H9 (cell line): Measurements from ENCODE around the gene CCDC154. TPM values are rescaled to one million over a fixed set of nuclear protein-coding genes. Genes with fewer than 3 reads are reported as not detected.

Source experiments
- DNase-seq: peaks from one replicate; pipeline ENCODE4 v3.0.0-alpha.2; 2017
- H2AFZ ChIP-seq: one replicate; pipeline ENCODE4 v1.6.1; 2013; ENCODE audit warnings: mild to moderate bottlenecking, low read length, control low read depth, moderate library complexity
- H2AK5ac ChIP-seq: 2 replicates; pipeline ENCODE4 v1.6.1; 2013; ENCODE audit warnings: low read length, control low read depth, mixed read lengths; ENCODE audit not compliant: insufficient read length
- H2BK120ac ChIP-seq: one replicate; pipeline ENCODE4 v1.6.1; 2013; ENCODE audit warnings: low read depth, mild to moderate bottlenecking, low read length, control low read depth, inconsistent platforms; ENCODE audit not compliant: poor library complexity, severe bottlenecking
- H2BK12ac ChIP-seq: 2 replicates; pipeline ENCODE4 v1.6.1; 2013; ENCODE audit warnings: low read length, control low read depth, mixed read lengths, low read depth; ENCODE audit not compliant: insufficient read length
- H2BK15ac ChIP-seq: 2 replicates; pipeline ENCODE4 v1.6.1; 2013; ENCODE audit warnings: low read depth, low read length, control low read depth
- H2BK20ac ChIP-seq: one replicate; pipeline ENCODE4 v1.6.1; 2013; ENCODE audit warnings: low read depth, mild to moderate bottlenecking, low read length, control low read depth, inconsistent platforms; ENCODE audit not compliant: poor library complexity, severe bottlenecking
- H2BK5ac ChIP-seq: 2 replicates; pipeline ENCODE4 v1.6.1; 2013; ENCODE audit warnings: low read length, control low read depth, mixed read lengths; ENCODE audit not compliant: insufficient read length
- H3K14ac ChIP-seq: 2 replicates; pipeline ENCODE4 v1.6.1; 2013; ENCODE audit warnings: low read length, control low read depth; ENCODE audit not compliant: insufficient read depth
- H3K18ac ChIP-seq: 2 replicates; pipeline ENCODE4 v1.6.1; 2013; ENCODE audit warnings: low read depth, mild to moderate bottlenecking, mixed read lengths, low read length, control low read depth; ENCODE audit not compliant: insufficient read length
- H3K23ac ChIP-seq: 2 replicates; pipeline ENCODE4 v1.6.1; 2013; ENCODE audit warnings: low read length, control low read depth, mixed read lengths, low read depth; ENCODE audit not compliant: insufficient read length
- H3K23me2 ChIP-seq: 2 replicates; pipeline ENCODE4 v1.6.1; 2013; ENCODE audit warnings: low read depth, mild to moderate bottlenecking, mixed read lengths, low read length, control low read depth; ENCODE audit not compliant: insufficient read length, poor library complexity, severe bottlenecking
- H3K27ac ChIP-seq: 2 replicates; pipeline ENCODE4 v1.5.1; 2013; ENCODE audit warnings: low read length, control low read depth, mixed read lengths, low read depth; ENCODE audit not compliant: insufficient read length
- H3K27me3 ChIP-seq: 2 replicates; pipeline ENCODE4 v1.6.1; 2013; ENCODE audit warnings: low read length, control low read depth, inconsistent platforms; ENCODE audit not compliant: insufficient read depth
- H3K4ac ChIP-seq: 2 replicates; pipeline ENCODE4 v1.6.1; 2013; ENCODE audit warnings: low read depth, mild to moderate bottlenecking, control low read depth, inconsistent platforms, low read length, moderate library complexity
- H3K4me1 ChIP-seq: 2 replicates; pipeline ENCODE4 v1.6.1; 2013; ENCODE audit warnings: low read length, control low read depth, inconsistent platforms; ENCODE audit not compliant: insufficient read depth
- H3K4me2 ChIP-seq: 2 replicates; pipeline ENCODE4 v1.6.1; 2013; ENCODE audit warnings: low read length, control low read depth, mixed read lengths; ENCODE audit not compliant: insufficient read length, insufficient read depth
- H3K56ac ChIP-seq: 2 replicates; pipeline ENCODE4 v1.6.1; 2013; ENCODE audit warnings: low read depth, mild to moderate bottlenecking, mixed read lengths, low read length, control low read depth; ENCODE audit not compliant: insufficient read length
- H3K79me1 ChIP-seq: 2 replicates; pipeline ENCODE4 v1.6.1; 2013; ENCODE audit warnings: low read depth, mild to moderate bottlenecking, moderate library complexity, low read length, control low read depth, inconsistent platforms; ENCODE audit not compliant: insufficient read depth, poor library complexity, severe bottlenecking
- H3K79me2 ChIP-seq: 2 replicates; pipeline ENCODE4 v1.6.1; 2013; ENCODE audit warnings: low read length, control low read depth, inconsistent platforms; ENCODE audit not compliant: insufficient read depth
- H3K9ac ChIP-seq: 2 replicates; pipeline ENCODE4 v1.6.1; 2013; ENCODE audit warnings: low read length, control low read depth, mixed read lengths; ENCODE audit not compliant: insufficient read length; ENCODE audit errors: extremely low read depth
- H3K9me3 ChIP-seq: one replicate; pipeline ENCODE4 v1.6.1; 2013; ENCODE audit warnings: low read depth, low read length, inconsistent platforms; ENCODE audit not compliant: control insufficient read depth
- H3T11ph ChIP-seq: one replicate; pipeline ENCODE4 v1.6.1; 2013; ENCODE audit warnings: mild to moderate bottlenecking, low read length, control low read depth, inconsistent platforms
- H4K20me1 ChIP-seq: one replicate; pipeline ENCODE4 v1.6.1; 2013; ENCODE audit not compliant: control insufficient read depth, insufficient read length, insufficient read depth
- H4K5ac ChIP-seq: 2 replicates; pipeline ENCODE4 v1.6.1; 2013; ENCODE audit warnings: low read depth, mild to moderate bottlenecking, mixed read lengths, low read length, control low read depth; ENCODE audit not compliant: insufficient read length
- H4K8ac ChIP-seq: replicated peaks from 2 replicates; pipeline ENCODE4 v1.6.1; 2013; ENCODE audit warnings: low read length, control low read depth, mixed read lengths, low read depth; ENCODE audit not compliant: insufficient read length
- H4K91ac ChIP-seq: 2 replicates; pipeline ENCODE4 v1.6.1; 2013; ENCODE audit warnings: low read depth, mild to moderate bottlenecking, moderate library complexity, mixed read lengths, low read length, control low read depth; ENCODE audit not compliant: insufficient read length
- H3K27ac Mint-ChIP-seq, 3 experiments: 2 replicates in 2 of 3; 3 replicates in 1 of 3; pipeline ENCODE4 v1.8.0; 2020 to 2021; ENCODE audit warnings: mixed read lengths in 3 of 3, mild to moderate bottlenecking in 1 of 3, moderate library complexity in 1 of 3
- H3K27me3 Mint-ChIP-seq: 2 replicates; pipeline ENCODE4 v1.8.0; 2021; ENCODE audit warnings: low read depth, mild to moderate bottlenecking, moderate library complexity, mixed read lengths
- H3K36me3 Mint-ChIP-seq, 3 experiments: 2 replicates in 2 of 3; 3 replicates in 1 of 3; pipeline ENCODE4 v1.8.0; 2020 to 2021; ENCODE audit warnings: low read depth in 3 of 3, mixed read lengths in 3 of 3; ENCODE audit not compliant: insufficient read depth in 1 of 3
- H3K4me1 Mint-ChIP-seq, 2 experiments: 2 replicates each; pipeline ENCODE4 v1.8.0; 2020; ENCODE audit warnings: mixed read lengths in 2 of 2
- H3K4me3 Mint-ChIP-seq, 2 experiments: 2 replicates in 1 of 2; 3 replicates in 1 of 2; pipeline ENCODE4 v1.8.0; 2020 to 2021; ENCODE audit warnings: mild to moderate bottlenecking in 2 of 2, mixed read lengths in 2 of 2, moderate library complexity in 1 of 2
- H3K9me3 Mint-ChIP-seq, 2 experiments: 2 replicates in 1 of 2; 3 replicates in 1 of 2; pipeline ENCODE4 v1.8.0; 2020; ENCODE audit warnings: mild to moderate bottlenecking in 2 of 2, mixed read lengths in 2 of 2, moderate library complexity in 1 of 2
- CTCF ChIP-seq: fragments of 200-600 bp; sonication (generic); conservative IDR thresholded peaks from 3 replicates; pipeline ENCODE4 v1.8.0; 2021; ENCODE audit warnings: antibody characterized with exemption, mild to moderate bottlenecking
- WGBS: extraction: QIAGEN DNeasy Blood & Tissue Kit; methylation state at CpG from one replicate; pipeline ENCODE4 v1.1.7; 2013; ENCODE audit warnings: missing lambda C conversion rate, low lambda C conversion rate, mixed read lengths; ENCODE audit not compliant: insufficient read length; ENCODE audit errors: extremely low coverage; 5-methylcytosine and 5-hydroxymethylcytosine counted together
- total RNA-seq: library from RNA; stranded (reverse); gene quantifications from 2 replicates; pipeline ENCODE4 v1.2.1, GENCODE V29; 2021

The CCDC154 gene
- total RNA-seq, 1 experiment from 2014 or later = 1.3 TPM

- no peaks in the 10 kb centered on the region for H3K4me1 ChIP-seq
- no peak for DNase-seq
- no peak overlapping the region for H2AFZ ChIP-seq
- no peak overlapping the region for H2AK5ac ChIP-seq
- no peaks in the 10 kb centered on the region for H3K23me2 ChIP-seq
- H3K79me1 ChIP-seq = peaks cover 6% of the 10 kb centered on the region
- H2BK15ac ChIP-seq = no peak overlapping the region
- no peak overlapping the region for H3K9ac ChIP-seq
- Mint-ChIP-seq H3K27ac (no peak overlapping the region), H3K9me3 (no peaks in the 10 kb centered on the region), H3K27me3 (no peaks in the 10 kb centered on the region), H3K4me1 (peaks cover 7 to 10% of the 10 kb centered on the region in 2 experiments), H3K36me3 (peaks cover 0 to 5% (median 0%) of the 10 kb centered on the region in 3 experiments; a peak in 2 of 7 replicates), H3K4me3 (no peak overlapping the region)
- no peak for TF ChIP-seq CTCF
- no peak overlapping the region for H2BK20ac ChIP-seq
- no peak overlapping the region for H4K8ac ChIP-seq
- H3K4me2 ChIP-seq = no peak overlapping the region
- H2BK5ac ChIP-seq = no peak overlapping the region
- no peak overlapping the region for H4K5ac ChIP-seq
- H4K20me1 ChIP-seq = no peaks in the 10 kb centered on the region
- H2BK12ac ChIP-seq = no peak overlapping the region
- no peak overlapping the region for H3K18ac ChIP-seq
- no peak overlapping the region for H3T11ph ChIP-seq
- peaks cover 16% of the 10 kb centered on the region; the same call in 1 of the 2 replicates for H3K79me2 ChIP-seq
- no CpG with 5 or more reads among the region's 22 CpGs for WGBS
- no peak overlapping the region for H3K23ac ChIP-seq
- no peak overlapping the region for H3K56ac ChIP-seq
- H3K27ac ChIP-seq = no peak overlapping the region
- no peak overlapping the region for H2BK120ac ChIP-seq
- H3K9me3 ChIP-seq = no peaks in the 10 kb centered on the region
- H4K91ac ChIP-seq = no peak overlapping the region
- no peak overlapping the region for H3K14ac ChIP-seq
- H3K4ac ChIP-seq = no peak overlapping the region
- no peaks in the 10 kb centered on the region for H3K27me3 ChIP-seq
These were observed 24.1 kb upstream of the CCDC154 start for GRCh38 chr16:1468426-1468810.
